A549 (cell line): ENCODE data around the gene HIC2. TPM values are rescaled to one million over a fixed set of nuclear protein-coding genes. Genes with fewer than 3 reads are reported as not detected.
"Not testable (repeated sequence)": the region's sequence is repeated elsewhere in the genome, so short reads cannot be mapped to it uniquely, and the experiment has no call there.

Experiments used
- ATAC-seq, 2 experiments: fragments of 200-7000 bp in 1 of 2; fragments of >200 bp in 1 of 2; cut with Nextera tagmentation in 1 of 2; cut with Tn5 transposase in 1 of 2; 3 replicates each; pipeline versions ENCODE4 v1.8.0 to v1.9.1; 2018 to 2020; ENCODE audit warnings: mild to moderate bottlenecking in 1 of 2, moderate library complexity in 1 of 2
- CTCF ChIA-PET: fragments of 300-600 bp; sonication (Branson Sonifier 250); formaldehyde crosslinking; extraction: SDS; loops from one replicate; lab custom pipeline; 2021; ENCODE audit warnings: antibody characterized with exemption, inconsistent platforms; lab: Yijun Ruan, JAX
- POLR2A ChIA-PET: fragments of 350-600 bp; formaldehyde crosslinking; extraction: SDS; loops from one replicate; lab custom pipeline; 2021; ENCODE audit warnings: antibody characterized with exemption, inconsistent platforms; lab: Yijun Ruan, JAX
- DNase-seq, 2 experiments: peaks; one replicate each; pipeline versions ENCODE4 v3.0.0 to v3.0.0-alpha.2; 2011 to 2016; ENCODE audit warnings: low read depth in 1 of 2, low spot score in 1 of 2
- FAIRE-seq: peaks from 2 replicates; lab custom pipeline; 2011; peaks lifted over from hg19 to GRCh38; lab: Jason Lieb, UNC
- H3K27ac ChIP-seq, 2 experiments: fragments of >200 bp; sonication (Bioruptor Twin); formaldehyde crosslinking; 3 replicates each; pipeline ENCODE4 v1.5.1; 2016 to 2017
- H3K4me1 ChIP-seq: fragments of >200 bp; sonication (Bioruptor Twin); formaldehyde crosslinking; 3 replicates; pipeline ENCODE4 v1.6.1; 2016
- H3K4me2 ChIP-seq: fragments of >200 bp; sonication (Bioruptor Twin); formaldehyde crosslinking; 3 replicates; pipeline ENCODE4 v1.6.1; 2016
- H3K4me3 ChIP-seq: fragments of >200 bp; sonication (Bioruptor Twin); formaldehyde crosslinking; 3 replicates; pipeline ENCODE4 v1.5.1; 2016
- H3K9me3 ChIP-seq: fragments of >200 bp; sonication (Bioruptor Twin); formaldehyde crosslinking; 3 replicates; pipeline ENCODE4 v1.6.1; 2016
- EHF ChIP-seq: fragments of 250-450 bp; sonication (Bioruptor Pico); IDR thresholded peaks from 2 replicates; pipeline ENCODE4 v1.5.0; 2020; ENCODE audit warnings: mild to moderate bottlenecking
- EP300 ChIP-seq, 2 experiments: fragments of >200 bp; sonication (Bioruptor Twin); formaldehyde crosslinking; IDR thresholded peaks; 2 replicates in 1 of 2; 3 replicates in 1 of 2; pipeline ENCODE4 v1.6.1; 2016 to 2017
- ESRRA ChIP-seq: fragments of 150-350 bp; IDR thresholded peaks from 2 replicates; pipeline ENCODE4 v1.6.1; 2014; ENCODE audit warnings: mild to moderate bottlenecking, low read length, borderline replicate concordance
- JUN ChIP-seq, 2 experiments: fragments of >200 bp; sonication (Bioruptor Twin); formaldehyde crosslinking; IDR thresholded peaks; 2 replicates in 1 of 2; 3 replicates in 1 of 2; pipeline ENCODE4 v1.6.1; 2016 to 2017
- MYC ChIP-seq: IDR thresholded peaks from 2 replicates; pipeline ENCODE4 v1.6.1; 2012; ENCODE audit warnings: mild to moderate bottlenecking, inconsistent platforms, low read length, improper control_type of control experiment, borderline replicate concordance
- ZNF302 ChIP-seq: fragments of 250-450 bp; sonication (Bioruptor Pico); IDR thresholded peaks from 2 replicates; pipeline ENCODE4 v1.9.0; 2021; ENCODE audit warnings: inconsistent platforms, mild to moderate bottlenecking, moderate library complexity
- WGBS: methylation state at CpG from one replicate; pipeline ENCODE4 v1.1.6; 2017; ENCODE audit errors: missing lambda C conversion rate; 5-methylcytosine and 5-hydroxymethylcytosine counted together
- polyA plus RNA-seq, 4 experiments: library from polyadenylated mRNA; depleted of rRNA in 3 of 4; stranded (reverse); fragments of >200 nt; fragmentation: RNase III in 1 of 4; extraction: RNeasy Plus Mini Kit Qiagen cat#74134 plus additional on column Dnase treatment in 1 of 4; gene quantifications; 2 replicates in 3 of 4; 3 replicates in 1 of 4; pipeline ENCODE4 v1.2.3, GENCODE V29; 2011 to 2017

Gene HIC2
- polyA plus RNA-seq, 2 of the 4 experiments (the other 2 are of a cell fraction) = 1.0 to 2.9 TPM

DNA sequence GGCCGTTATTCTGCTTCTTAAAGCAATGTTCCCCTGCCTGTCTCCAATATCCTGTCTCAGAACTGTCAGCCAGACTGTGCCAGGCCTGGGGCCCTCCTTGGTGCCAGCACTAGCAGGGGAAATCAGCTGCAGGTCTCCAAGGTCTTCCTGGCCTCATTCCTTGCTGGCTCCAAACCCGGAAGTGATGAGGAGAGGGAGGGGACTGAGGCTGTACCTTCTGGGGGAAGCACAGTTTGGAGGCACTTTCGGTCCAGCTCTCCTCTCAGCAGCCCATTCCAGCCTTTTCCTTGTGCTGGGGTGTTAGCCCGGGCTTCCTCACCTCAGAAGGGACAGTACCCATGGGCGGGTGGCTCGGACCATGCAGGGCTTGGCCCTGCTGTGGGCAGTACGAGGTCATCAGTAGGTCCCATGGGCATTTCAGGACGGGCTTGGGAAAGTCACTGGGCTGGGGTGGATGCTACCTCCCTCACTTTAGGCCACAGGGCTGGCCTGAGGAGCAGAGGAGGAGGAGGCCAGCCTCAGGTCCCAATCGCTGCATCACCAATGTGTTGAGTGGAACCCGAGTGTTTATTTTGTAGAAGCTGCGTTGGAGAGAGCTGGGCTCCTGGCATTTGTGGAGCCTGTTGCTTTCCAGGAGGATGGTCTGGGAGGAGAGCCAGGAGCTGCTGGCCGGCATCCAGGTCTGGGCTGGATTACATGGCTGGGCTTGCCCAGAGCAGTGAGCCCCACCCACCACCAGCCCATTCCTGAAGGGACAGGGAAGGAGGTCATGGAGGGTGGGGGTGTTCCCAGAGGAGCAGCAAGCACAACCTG lies 19.0 kb downstream of the HIC2 start:
- H3K9me3 ChIP-seq, FAIRE-seq, H3K4me1 ChIP-seq, CTCF ChIA-PET, DNase-seq, H3K4me3 ChIP-seq, POLR2A ChIA-PET: not testable (repeated sequence)
- no CpG with 5 or more reads among the region's 12 CpGs for whole genome bisulfite sequencing
- peak; percentile 72 to 87 for ATAC-seq
- H3K27ac ChIP-seq = peak overlapping the region; percentile 45 to 74; a peak in 2 of 6 replicates
- H3K4me2 ChIP-seq = peak overlapping the region; percentile 59; the same call in 2 of the 3 replicates

DNA sequence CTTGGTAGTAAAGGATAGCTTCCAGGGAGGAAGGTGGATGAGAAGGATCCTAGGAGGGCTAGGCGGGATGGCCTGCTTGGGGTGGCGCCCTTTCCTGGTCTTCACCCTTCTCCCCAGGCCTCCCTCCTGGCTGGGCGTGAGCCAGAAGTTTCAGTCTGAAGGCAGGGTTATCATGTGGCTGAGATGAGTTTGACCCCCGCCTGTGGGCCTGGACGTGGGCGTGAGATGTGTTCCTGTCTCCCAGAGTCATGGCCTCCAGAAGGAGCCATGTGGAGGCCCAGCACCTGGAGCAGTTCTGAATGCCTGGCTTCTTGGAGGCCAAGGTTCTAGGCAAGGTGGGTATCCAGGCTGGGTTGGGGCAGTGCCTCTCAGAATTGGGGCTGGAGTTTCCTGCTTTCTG lies 20.8 kb downstream of the HIC2 start:
- CTCF ChIA-PET, H3K4me1 ChIP-seq, DNase-seq, H3K4me2 ChIP-seq, H3K4me3 ChIP-seq, POLR2A ChIA-PET, H3K9me3 ChIP-seq, FAIRE-seq, ATAC-seq, H3K27ac ChIP-seq: not testable (repeated sequence)
- WGBS = 91% methylated on average over 4 of the region's 6 CpGs

DNA sequence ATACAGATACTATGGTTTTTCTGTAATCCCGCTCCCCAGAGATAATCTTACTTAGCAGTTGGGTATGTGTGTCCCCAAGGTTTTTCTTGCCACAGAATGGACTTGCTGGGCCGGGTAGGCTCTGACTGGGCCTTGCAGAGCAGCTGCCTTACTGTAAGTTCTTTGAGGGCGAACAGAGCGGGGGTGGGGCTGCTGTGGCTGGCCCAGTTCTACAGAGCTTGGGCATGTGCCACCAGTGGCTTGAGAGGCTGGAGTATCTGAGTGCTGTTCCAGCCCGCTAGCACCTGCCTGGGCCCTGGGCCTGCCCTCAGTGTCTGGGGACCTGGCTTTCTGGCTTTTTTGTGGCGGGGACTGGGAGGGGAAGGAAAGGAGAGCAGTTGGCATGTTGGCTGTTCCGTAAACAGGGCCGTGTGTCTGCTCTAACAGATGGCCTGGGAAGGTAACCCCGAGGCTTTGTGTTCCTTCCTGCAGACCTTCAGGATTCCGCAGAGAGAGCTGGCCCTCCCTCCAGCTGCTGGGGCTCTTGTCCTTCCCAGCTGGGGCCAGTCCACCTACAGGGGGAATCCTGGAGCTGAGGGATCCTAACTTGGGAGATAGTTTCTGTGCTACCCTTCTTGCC lies 23.0 kb downstream of the HIC2 start:
- POLR2A ChIA-PET, H3K4me1 ChIP-seq, H3K27ac ChIP-seq, H3K9me3 ChIP-seq, H3K4me3 ChIP-seq, H3K4me2 ChIP-seq, CTCF ChIA-PET, FAIRE-seq, DNase-seq: not testable (repeated sequence)
- WGBS = no CpG with 5 or more reads among the region's 10 CpGs
- peak; percentile 11 to 15; a peak in 5 of 6 replicates for ATAC-seq

DNA sequence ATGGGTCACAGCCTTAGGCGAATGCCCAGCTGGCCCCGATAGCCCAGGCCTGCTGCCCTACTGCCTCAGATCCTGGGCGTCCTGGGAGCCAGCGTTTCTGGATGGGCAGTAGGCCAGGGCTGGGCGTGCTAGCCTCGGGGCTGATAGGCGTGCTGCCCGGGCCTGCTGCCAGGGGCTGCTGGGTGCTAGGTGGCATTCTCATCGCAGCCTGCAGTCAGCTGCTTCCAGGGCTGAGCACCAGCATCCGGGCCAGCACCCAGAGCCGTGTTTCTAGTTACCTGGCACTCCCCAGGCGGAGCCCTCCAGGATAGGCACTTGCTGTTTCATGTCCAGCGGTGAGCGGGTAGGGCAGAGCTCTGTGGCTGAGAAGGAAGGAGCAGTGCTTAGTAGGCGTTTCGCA lies 23.5 kb downstream of the HIC2 start:
- H3K27ac ChIP-seq, POLR2A ChIA-PET, H3K4me1 ChIP-seq, H3K4me2 ChIP-seq, H3K9me3 ChIP-seq, H3K4me3 ChIP-seq, FAIRE-seq, DNase-seq, CTCF ChIA-PET: not testable (repeated sequence)
- ATAC-seq = peak; percentile 42 to 55
- no CpG with 5 or more reads among the region's 16 CpGs for WGBS

DNA sequence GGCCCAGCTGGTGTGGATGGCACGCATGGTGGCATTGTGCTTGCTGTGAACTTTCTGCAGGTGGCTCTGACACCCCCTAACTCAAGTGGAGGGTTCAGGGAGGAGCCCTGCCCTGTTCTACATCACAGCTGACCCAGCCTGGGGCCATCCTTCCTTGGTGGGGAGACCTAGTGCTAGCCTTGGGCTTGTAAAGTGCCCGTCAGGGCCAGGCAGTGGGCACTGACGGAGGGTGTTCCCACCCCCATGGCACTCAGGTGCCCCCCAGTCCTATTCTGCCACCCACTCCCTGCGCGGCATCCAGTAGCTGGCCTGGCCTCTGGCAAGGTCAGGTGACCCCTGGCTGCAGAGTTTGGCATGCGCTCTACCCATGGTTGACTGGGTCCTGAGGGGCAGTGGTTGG lies 24.0 kb downstream of the HIC2 start:
- DNase-seq, H3K4me1 ChIP-seq, H3K9me3 ChIP-seq, H3K4me2 ChIP-seq, POLR2A ChIA-PET, H3K27ac ChIP-seq, ATAC-seq, FAIRE-seq, CTCF ChIA-PET, H3K4me3 ChIP-seq: not testable (repeated sequence)
- 100% methylated on average over 1 of the region's 6 CpGs for WGBS

DNA sequence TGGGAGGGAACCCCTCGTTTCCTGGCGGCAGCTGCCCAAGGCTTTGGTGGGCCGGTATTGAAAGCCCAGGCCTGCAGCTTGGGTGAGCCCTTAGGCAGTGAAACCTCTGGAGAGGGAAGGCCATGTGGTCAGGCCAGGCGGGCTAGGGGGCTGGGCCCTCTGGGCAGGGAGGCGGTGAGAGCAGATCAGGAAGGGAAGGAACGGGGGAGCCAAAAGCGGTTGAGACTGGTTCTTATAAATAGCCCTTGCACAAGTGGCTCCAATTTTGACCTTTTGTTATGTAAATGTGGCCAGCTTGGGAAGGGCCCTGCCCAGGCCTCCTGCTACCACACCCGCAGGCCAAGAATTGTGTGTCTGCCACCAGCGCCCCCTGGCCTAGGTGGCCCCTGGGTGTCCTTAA lies 25.0 kb downstream of the HIC2 start:
- H3K4me1 ChIP-seq, POLR2A ChIA-PET, H3K9me3 ChIP-seq, ATAC-seq, DNase-seq, H3K4me2 ChIP-seq, H3K4me3 ChIP-seq, CTCF ChIA-PET, FAIRE-seq, H3K27ac ChIP-seq: not testable (repeated sequence)
- WGBS = no CpG with 5 or more reads among the region's 9 CpGs

DNA sequence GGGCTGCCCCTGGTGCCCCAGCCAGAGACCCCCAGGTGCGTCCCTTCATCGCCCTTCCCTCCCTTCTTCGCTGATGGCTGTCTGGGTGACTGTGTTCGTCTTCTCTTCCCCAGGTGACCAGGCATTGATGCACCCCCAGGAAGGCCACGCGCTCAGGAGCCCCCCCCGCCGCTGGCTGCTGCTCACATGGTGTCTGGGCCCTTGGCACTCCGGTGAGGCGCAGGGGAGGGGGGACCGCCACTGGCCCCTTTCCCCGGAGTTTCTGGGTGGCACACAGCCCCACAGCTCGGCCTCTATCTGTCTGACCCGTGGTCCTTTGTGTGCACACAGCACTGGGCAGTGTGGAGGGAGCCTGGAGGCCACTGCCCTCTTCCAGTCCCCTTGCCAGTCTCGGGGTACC lies 25.5 kb downstream of the HIC2 start:
- POLR2A ChIA-PET, H3K4me2 ChIP-seq: not testable (repeated sequence)

DNA sequence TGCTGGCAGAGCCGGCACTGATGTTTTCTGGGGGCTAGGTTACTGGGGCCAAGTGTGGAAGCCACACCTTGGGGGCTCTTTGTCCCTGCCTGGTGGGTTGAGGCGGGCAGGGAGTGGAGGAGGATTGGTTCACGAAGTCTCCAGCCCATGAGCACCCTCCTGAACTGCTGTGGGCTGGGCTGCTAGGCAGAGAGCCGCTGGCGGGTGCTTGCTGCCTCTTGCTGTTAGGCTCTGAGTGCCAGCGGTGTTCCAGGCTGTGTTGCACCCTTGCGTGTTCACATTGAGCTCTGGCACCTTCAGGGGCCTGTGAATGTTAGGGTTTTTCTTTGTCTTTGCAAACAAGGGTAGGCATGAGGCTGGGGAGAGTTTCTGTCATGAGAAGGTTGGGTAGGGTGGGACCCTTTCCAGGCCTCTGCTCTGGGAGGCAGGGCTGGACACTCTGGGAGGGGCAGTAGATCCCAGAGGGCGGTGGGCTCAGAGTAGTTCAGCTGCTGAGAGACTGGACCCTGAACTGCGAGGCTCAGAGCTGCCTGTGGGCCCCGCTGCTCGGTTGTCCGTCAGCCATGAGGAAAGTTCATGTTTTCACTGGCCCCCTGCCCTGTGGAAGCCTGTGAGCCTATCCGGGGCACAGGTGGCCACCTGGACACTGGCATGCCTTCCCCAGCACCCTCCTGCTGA lies 26.0 kb downstream of the HIC2 start:
- CTCF ChIA-PET = no interaction called here

More for the DNA sequence above, 25.5 kb downstream of the HIC2 start:
- CTCF ChIA-PET, ATAC-seq, FAIRE-seq, H3K9me3 ChIP-seq, H3K4me1 ChIP-seq, H3K4me3 ChIP-seq, H3K27ac ChIP-seq, DNase-seq: not testable (repeated sequence)
- WGBS = no CpG with 5 or more reads among the region's 15 CpGs

More for the DNA sequence above, 26.0 kb downstream of the HIC2 start:
- POLR2A ChIA-PET = no interaction called here
- no peak for DNase-seq
- no peak for ATAC-seq
- no peak overlapping the region for H3K4me3 ChIP-seq
- no peak for FAIRE-seq
- H3K4me1 ChIP-seq = no peaks in the 10 kb centered on the region
- no peaks in the 10 kb centered on the region for H3K9me3 ChIP-seq
- H3K4me2 ChIP-seq = no peak overlapping the region
- no peak overlapping the region for H3K27ac ChIP-seq
- TF ChIP-seq ESRRA = no peak
- TF ChIP-seq EHF (CRISPR knock-in tag) = no peak
- TF ChIP-seq MYC = no peak
- no peak for TF ChIP-seq ZNF302 (CRISPR knock-in tag)
- TF ChIP-seq EP300 (IDR thresholded peaks at IDR 0.05) = no peak
- no peak for TF ChIP-seq JUN (IDR thresholded peaks at IDR 0.05)
- WGBS = no CpG with 5 or more reads among the region's 13 CpGs
